K562 (cell line): Measurements from ENCODE around the gene CKAP5. TPM values are rescaled to one million over a fixed set of nuclear protein-coding genes. Genes with fewer than 3 reads are reported as not detected.

Source experiments
- ATAC-seq: fragments of 200-7000 bp; cut with Tn5 transposase; 3 replicates; pipeline ENCODE4 v1.9.1; 2020; ENCODE audit warnings: moderate library complexity
- BruUV-seq: library from RNA; stranded (reverse); fragments of 400-500 nt; replicated peaks from 2 replicates; lab custom pipeline; 2021; lab: Mats Ljungman, UMichigan
- CTCF ChIA-PET: fragments of 300-600 bp; formaldehyde crosslinking; extraction: SDS; loops from one replicate; lab custom pipeline; 2021; ENCODE audit warnings: low intra/inter-chr PET ratio; lab: Yijun Ruan, JAX
- POLR2A ChIA-PET: fragments of 300-600, 350-650 bp; sonication (Branson Sonifier 250); formaldehyde crosslinking; extraction: SDS; loops from one replicate; lab custom pipeline; 2021; ENCODE audit warnings: antibody characterized with exemption, inconsistent platforms; lab: Yijun Ruan, JAX
- DNase-seq, 4 experiments: peaks; one replicate each; pipeline versions ENCODE4 v3.0.0 to v3.0.0-alpha.2; 2011 to 2018; ENCODE audit warnings: low spot score in 3 of 4, mixed read lengths in 3 of 4; ENCODE audit errors: extremely low read depth in 1 of 4
- FAIRE-seq: peaks from 2 replicates; lab custom pipeline; 2011; peaks lifted over from hg19 to GRCh38; lab: Jason Lieb, UNC
- H2AFZ ChIP-seq: 2 replicates; pipeline ENCODE4 v1.6.0; 2011; ENCODE audit warnings: low read depth, low read length, control low read depth, inconsistent platforms
- H3K27ac ChIP-seq: fragments of 200-600 bp; 3 replicates; pipeline ENCODE4 v1.8.0; 2011; ENCODE audit warnings: low read depth, mild to moderate bottlenecking, control low read depth, inconsistent platforms, low read length, moderate library complexity, mixed read lengths; ENCODE audit errors: extremely low read depth
- H3K27me3 ChIP-seq, 2 experiments: fragments of 300-600 bp in 1 of 2; 2 replicates in 1 of 2; 3 replicates in 1 of 2; pipeline versions ENCODE4 v1.6.0 to v1.8.0; 2011; ENCODE audit warnings: inconsistent platforms in 2 of 2, low read length in 2 of 2, mild to moderate bottlenecking in 1 of 2, mixed read lengths in 1 of 2, moderate library complexity in 1 of 2; ENCODE audit not compliant: control insufficient read depth in 2 of 2, insufficient read depth in 2 of 2
- H3K36me3 ChIP-seq: fragments of 300-600 bp; 3 replicates; pipeline ENCODE4 v1.8.0; 2011; ENCODE audit warnings: mild to moderate bottlenecking, low read length, inconsistent platforms; ENCODE audit not compliant: control insufficient read depth, insufficient read depth
- H3K4me1 ChIP-seq, 2 experiments: fragments of 200-600 bp in 1 of 2; replicated peaks in 1 of 2; 2 replicates in 1 of 2; 3 replicates in 1 of 2; pipeline versions ENCODE4 v1.5.1 to v1.8.0; 2011; ENCODE audit warnings: inconsistent platforms in 2 of 2, low read length in 2 of 2, mild to moderate bottlenecking in 1 of 2, mixed read lengths in 1 of 2, moderate library complexity in 1 of 2; ENCODE audit not compliant: control insufficient read depth in 2 of 2, insufficient read depth in 2 of 2
- H3K4me2 ChIP-seq: 2 replicates; pipeline ENCODE4 v1.6.1; 2011; ENCODE audit warnings: low read length, control low read depth, inconsistent platforms, mixed read lengths; ENCODE audit not compliant: insufficient read depth
- H3K4me3 ChIP-seq: fragments of 200-600 bp; sonication (generic), shearing (Covaris generic); 2 replicates; pipeline ENCODE4 v1.5.1; 2016; ENCODE audit warnings: control low read depth, inconsistent platforms
- H3K79me2 ChIP-seq: fragments of 200-600 bp; 3 replicates; pipeline ENCODE4 v1.8.0; 2011; ENCODE audit warnings: low read length, inconsistent platforms; ENCODE audit not compliant: control insufficient read depth, insufficient read depth
- H3K9ac ChIP-seq, 2 experiments: 2 replicates each; pipeline versions ENCODE4 v1.6.0 to v1.6.1; 2011; ENCODE audit warnings: low read depth in 2 of 2, low read length in 2 of 2, control low read depth in 1 of 2, inconsistent platforms in 1 of 2, mild to moderate bottlenecking in 1 of 2, mixed read lengths in 1 of 2; ENCODE audit not compliant: insufficient read depth in 1 of 2
- H3K9me1 ChIP-seq: one replicate; pipeline ENCODE4 v1.6.0; 2011; ENCODE audit warnings: inconsistent platforms, mild to moderate bottlenecking, low read length, moderate library complexity; ENCODE audit not compliant: control insufficient read depth, insufficient read depth
- H3K9me3 ChIP-seq: replicated peaks from 2 replicates; pipeline ENCODE4 v1.5.1; 2011; ENCODE audit warnings: low read depth, low read length, inconsistent platforms; ENCODE audit not compliant: control insufficient read depth, insufficient read depth
- H4K20me1 ChIP-seq: replicated peaks from 2 replicates; pipeline ENCODE4 v1.6.1; 2011; ENCODE audit warnings: low read length, inconsistent platforms, mixed read lengths; ENCODE audit not compliant: control insufficient read depth, insufficient read depth
- POLR2G ChIP-seq: fragments of 200-400 bp; formaldehyde crosslinking; IDR thresholded peaks from 2 replicates; pipeline ENCODE4 v1.6.1; 2017; ENCODE audit warnings: low read depth, mild to moderate bottlenecking, antibody characterized with exemption, low read length, moderate library complexity
- PTBP1 ChIP-seq: fragments of 200-400 bp; formaldehyde crosslinking; IDR thresholded peaks from 2 replicates; pipeline ENCODE4 v1.6.1; 2017; ENCODE audit warnings: low read depth, low read length
- RBFOX2 ChIP-seq: fragments of 200-400 bp; formaldehyde crosslinking; IDR thresholded peaks from 2 replicates; pipeline ENCODE4 v1.6.1; 2017; ENCODE audit warnings: low read depth, mild to moderate bottlenecking, low read length, moderate library complexity
- SAP30 ChIP-seq: fragments of 200-600 bp; sonication (generic); IDR thresholded peaks from 2 replicates; pipeline ENCODE4 v1.6.1; 2012; ENCODE audit warnings: borderline replicate concordance, low read depth, mild to moderate bottlenecking, moderate library complexity, low read length, control low read depth, inconsistent platforms; ENCODE audit not compliant: insufficient read depth, poor library complexity, severe bottlenecking
- ZNF449 ChIP-seq: fragments of 250-450 bp; sonication (Bioruptor Pico); IDR thresholded peaks from 2 replicates; pipeline ENCODE4 v1.8.0; 2022; ENCODE audit warnings: moderate library complexity, mild to moderate bottlenecking, inconsistent platforms
- WGBS: fragments of 100-300 bp; shearing (Covaris generic); methylation state at CpG from one replicate; pipeline ENCODE4 v1.1.6; 2016; ENCODE audit warnings: low coverage, mixed read lengths; ENCODE audit not compliant: insufficient coverage; ENCODE audit errors: missing lambda C conversion rate; 5-methylcytosine and 5-hydroxymethylcytosine counted together
- in situ Hi-C: fragments of 300-500 bp; cut with MboI; formaldehyde crosslinking; loops from 4 replicates; pipeline ENCODE4 v1.15.0; 2018; ENCODE audit warnings: inconsistent platforms, mixed read lengths
- intact Hi-C: fragments of 100-400 bp; cut with micrococcal nuclease; formaldehyde crosslinking; loops from 2 replicates; pipeline ENCODE4 v1.14.2; 2022
- polyA plus RNA-seq, 8 experiments: library from polyadenylated mRNA; depleted of rRNA in 4 of 8; stranded (reverse) in 5 of 8; unstranded in 3 of 8; fragments of >200 nt; fragmentation: Nextera tagmentation in 2 of 8; fragmentation: Illumina TruSeq in 1 of 8; extraction: Ambion mirVana in 2 of 8; extraction: Trizol in 1 of 8; gene quantifications; 2 replicates each; pipeline versions ENCODE4 v1.2.1 to v1.2.3, GENCODE V29; 2011 to 2014; ENCODE audit warnings: inconsistent platforms in 1 of 8, missing spikeins in 1 of 8
- total RNA-seq, 7 experiments: library from RNA; depleted of rRNA in 6 of 7; stranded (reverse); fragments of >200 nt in 6 of 7; fragmentation: Illumina TruSeq in 2 of 7; extraction: Trizol in 2 of 7; gene quantifications; 2 replicates each; pipeline versions ENCODE4 v1.2.1 to v1.2.3, GENCODE V29; 2011 to 2021; ENCODE audit warnings: low replicate concordance in 1 of 7
- TF ChIP-seq, protein P1 (sequence below): fragments of 250-450 bp; sonication (Bioruptor Pico); IDR thresholded peaks from 2 replicates; pipeline ENCODE4 v1.9.0; 2021; ENCODE audit warnings: mild to moderate bottlenecking

The CKAP5 gene
- total and polyA plus RNA-seq, 9 of the 15 experiments (the other 6 are each of a cell fraction or from before 2014, with no cell fraction given), result 60.1 to 239 (median 139) TPM

DNA sequence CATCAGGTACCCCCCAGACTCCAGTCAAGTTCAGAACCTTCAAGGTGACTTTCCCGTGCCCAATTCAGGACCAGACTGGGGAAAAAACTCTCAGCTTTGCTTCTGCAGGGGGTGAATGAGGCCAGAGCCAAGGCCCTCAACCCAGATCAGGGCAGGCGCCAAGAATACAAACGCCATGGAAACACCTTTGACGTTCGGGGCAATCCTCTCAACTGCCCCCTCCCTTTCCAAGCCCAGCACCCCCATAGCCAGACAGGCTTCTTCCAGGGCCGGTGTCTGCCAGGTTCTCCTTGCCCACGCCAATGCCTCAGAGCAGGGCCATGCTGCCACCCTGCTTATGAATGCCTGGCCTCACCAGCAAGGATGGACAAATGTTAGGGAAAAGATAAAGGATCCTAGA lies 151.5 kb downstream of the CKAP5 start:
- H3K9me3 ChIP-seq, result no peaks in the 10 kb centered on the region
- ChIA-PET POLR2A (interaction anchor here (0.7 to 1.1 kb wide), 3 partner anchors 8 to 19 kb away, joined by 3 to 5 read pairs (median 4); no protein-coding TSS in a partner anchor), CTCF (interaction anchor here (0.7 kb wide), 1 partner anchor 14 kb away, joined by 3 read pairs; no protein-coding TSS in a partner anchor)
- FAIRE-seq, result no peak
- peak overlapping the region in 1 of 2 experiments; percentile 74; a peak in 3 of 4 replicates for H3K9ac ChIP-seq
- H3K9me1 ChIP-seq, result no peaks in the 10 kb centered on the region
- H3K27ac ChIP-seq, result peak overlapping the region; percentile 44; the same call in 1 of the 3 replicates
- no TSS peak for BruUV-seq
- peaks cover 15% of the 10 kb centered on the region for H3K79me2 ChIP-seq
- no peak for ATAC-seq
- peaks cover 24 to 29% of the 10 kb centered on the region in 2 experiments; a peak in 4 of 5 replicates for H3K4me1 ChIP-seq
- no peak overlapping the region for H3K4me2 ChIP-seq
- peaks cover 28% of the 10 kb centered on the region; the same call in 2 of the 3 replicates for H3K36me3 ChIP-seq
- H2AFZ ChIP-seq, result no peak overlapping the region
- intact Hi-C loops, result no loop called here
- no peaks in the 10 kb centered on the region for H3K27me3 ChIP-seq
- WGBS, result 82% methylated on average over 3 of the region's 7 CpGs
- in situ Hi-C loops, result no loop called here
- no peak for DNase-seq
- H3K4me3 ChIP-seq, result no peak overlapping the region
- H4K20me1 ChIP-seq, result no peaks in the 10 kb centered on the region
- TF ChIP-seq SAP30, result no peak
- peak; percentile 0; the same call in 1 of the 2 replicates for TF ChIP-seq RBFOX2
- TF ChIP-seq, protein P1, sequence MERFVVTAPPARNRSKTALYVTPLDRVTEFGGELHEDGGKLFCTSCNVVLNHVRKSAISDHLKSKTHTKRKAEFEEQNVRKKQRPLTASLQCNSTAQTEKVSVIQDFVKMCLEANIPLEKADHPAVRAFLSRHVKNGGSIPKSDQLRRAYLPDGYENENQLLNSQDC (CRISPR knock-in tag), result no peak
- no peak for TF ChIP-seq PTBP1
- TF ChIP-seq POLR2G, result peak; percentile 37; the same call in 1 of the 2 replicates
- TF ChIP-seq ZNF449 (CRISPR knock-in tag), result no peak
